Measurements from ENCODE around the gene EPC2. TPM values are rescaled to one million over a fixed set of nuclear protein-coding genes. Genes with fewer than 3 reads are reported as not detected.
A peak's percentile ranks its signal among the peaks of the same experiment; 100 is the strongest.
"Not testable (repeated sequence)": the region's sequence is repeated elsewhere in the genome, so short reads cannot be mapped to it uniquely, and the experiment has no call there.

EPC2 gene
- total RNA-seq, 2 experiments from 2014 or later, result 23.9 to 28.5 TPM

GRCh38 chr2:148752977-148753376 is 108.4 kb downstream of the EPC2 start:
- DNase-seq, result no peak
- H3K9me3 Mint-ChIP-seq, result no peaks in the 10 kb centered on the region
- no peak overlapping the region for H3K4me3 Mint-ChIP-seq
- no peaks in the 10 kb centered on the region for H3K27me3 Mint-ChIP-seq
- H3K36me3 Mint-ChIP-seq, result peaks cover 26% of the 10 kb centered on the region
- H3K4me1 Mint-ChIP-seq, result peaks cover 21% of the 10 kb centered on the region
- no peak overlapping the region for H3K27ac Mint-ChIP-seq

GRCh38 chr2:148754864-148755263 is 110.3 kb downstream of the EPC2 start:
- H3K9me3 Mint-ChIP-seq, result no peaks in the 10 kb centered on the region
- peaks cover 20% of the 10 kb centered on the region for H3K4me1 Mint-ChIP-seq
- peaks cover 26% of the 10 kb centered on the region for H3K36me3 Mint-ChIP-seq
- no peak overlapping the region for H3K27ac Mint-ChIP-seq
- no peaks in the 10 kb centered on the region for H3K27me3 Mint-ChIP-seq
- DNase-seq, result no peak
- H3K4me3 Mint-ChIP-seq, result no peak overlapping the region

DNA sequence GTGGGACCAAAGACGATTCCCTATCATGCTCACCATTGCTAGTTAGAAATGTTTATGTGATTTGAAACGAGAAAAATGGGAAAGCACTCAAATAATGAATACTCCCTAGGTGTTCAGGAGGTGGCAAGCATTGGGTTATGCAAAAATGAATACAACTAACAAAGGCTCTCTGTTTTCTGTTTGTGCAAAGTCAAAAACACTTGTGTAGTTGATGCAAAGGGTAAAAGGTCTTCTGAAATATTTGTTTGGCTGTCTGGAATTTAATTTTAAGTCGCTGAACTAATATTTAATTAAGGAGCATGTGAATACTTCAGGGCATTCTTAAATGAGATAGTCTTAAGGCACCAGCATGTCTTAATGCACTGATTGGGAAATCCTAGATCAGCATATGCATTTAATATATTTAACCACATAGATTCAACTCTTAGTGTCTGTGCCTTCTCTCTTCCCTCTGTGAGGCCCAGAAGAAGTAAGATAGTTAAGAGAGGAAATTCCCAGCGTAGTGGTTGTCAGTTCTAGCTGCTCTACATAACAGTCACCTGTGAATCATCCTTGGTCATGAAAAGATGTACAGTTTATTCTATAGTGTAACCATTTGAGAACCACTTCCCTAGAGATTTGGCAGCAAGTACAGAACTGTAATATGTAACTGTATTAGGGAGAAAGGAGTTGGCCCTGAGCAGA is 111.9 kb downstream of the EPC2 start:
- no peak overlapping the region for H3K4me3 Mint-ChIP-seq
- peaks cover 20% of the 10 kb centered on the region for H3K4me1 Mint-ChIP-seq
- H3K36me3 Mint-ChIP-seq, result peaks cover 22% of the 10 kb centered on the region
- no peak overlapping the region for H3K27ac Mint-ChIP-seq
- H3K9me3 Mint-ChIP-seq, result no peaks in the 10 kb centered on the region
- no peaks in the 10 kb centered on the region for H3K27me3 Mint-ChIP-seq
- DNase-seq, result no peak

- Mint-ChIP-seq H3K27me3 (no peaks in the 10 kb centered on the region), H3K27ac (no peak overlapping the region), H3K4me1 (peaks cover 23% of the 10 kb centered on the region), H3K9me3 (no peaks in the 10 kb centered on the region), H3K36me3 (peaks cover 10% of the 10 kb centered on the region), H3K4me3 (no peak overlapping the region)
- DNase-seq, result no peak
Observed at GRCh38 chr2:148764815-148765214, 120.3 kb downstream of the EPC2 start.

- DNase-seq, result no peak
- no peak overlapping the region for H3K27ac Mint-ChIP-seq
- no peaks in the 10 kb centered on the region for H3K4me1 Mint-ChIP-seq
- no peak overlapping the region for H3K4me3 Mint-ChIP-seq
- H3K9me3 Mint-ChIP-seq, result no peaks in the 10 kb centered on the region
- H3K27me3 Mint-ChIP-seq, result no peaks in the 10 kb centered on the region
- peaks cover 16% of the 10 kb centered on the region for H3K36me3 Mint-ChIP-seq
Observed at GRCh38 chr2:148770047-148770446, 125.5 kb downstream of the EPC2 start.

DNA sequence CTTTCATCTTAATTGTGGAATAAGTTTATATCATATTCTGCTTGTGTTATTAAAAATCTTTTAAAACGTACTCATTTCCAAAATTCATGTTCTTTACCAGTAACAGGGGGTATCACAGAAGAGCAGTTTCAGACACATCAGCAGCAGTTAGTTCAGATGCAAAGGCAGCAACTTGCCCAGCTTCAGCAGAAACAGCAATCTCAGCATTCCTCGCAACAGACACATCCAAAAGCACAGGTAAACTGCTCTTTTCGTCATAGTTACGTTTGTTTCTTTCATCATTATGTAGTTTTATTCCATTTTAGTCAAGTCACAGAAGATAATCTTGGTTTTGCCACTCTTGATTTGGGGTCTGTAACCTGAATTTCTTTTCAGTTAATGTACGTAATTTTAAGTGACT is 137.0 kb downstream of the EPC2 start:
- Mint-ChIP-seq H3K9me3 (no peaks in the 10 kb centered on the region), H3K36me3 (peaks cover 20% of the 10 kb centered on the region), H3K27ac (no peak overlapping the region), H3K27me3 (no peaks in the 10 kb centered on the region), H3K4me3 (no peak overlapping the region), H3K4me1 (peaks cover 4% of the 10 kb centered on the region)
- DNase-seq, result no peak

DNA sequence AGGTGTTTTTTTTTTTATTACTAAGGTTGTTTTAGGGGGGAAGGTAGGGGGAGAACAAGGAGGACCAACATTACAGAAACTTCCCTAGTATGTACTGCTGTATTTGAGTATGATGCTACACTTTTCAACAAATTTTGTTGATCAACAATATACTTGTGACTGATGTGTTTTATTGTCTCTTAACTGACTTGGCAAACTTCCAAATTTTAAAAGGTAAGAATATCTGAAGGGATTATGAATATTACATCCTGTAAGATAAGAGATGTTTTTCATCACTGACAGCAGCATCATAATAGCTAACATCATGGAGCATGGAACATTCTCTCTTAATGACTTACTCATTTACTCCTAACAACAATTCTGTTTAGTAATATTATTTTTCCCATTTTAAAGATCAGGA is 144.5 kb downstream of the EPC2 start:
- Mint-ChIP-seq H3K9me3 (peaks cover 2% of the 10 kb centered on the region), H3K27ac (no peak overlapping the region), H3K36me3 (peaks cover 32% of the 10 kb centered on the region), H3K4me3 (no peak overlapping the region), H3K4me1 (peaks cover 2% of the 10 kb centered on the region), H3K27me3 (no peaks in the 10 kb centered on the region)
- no peak for DNase-seq

DNA sequence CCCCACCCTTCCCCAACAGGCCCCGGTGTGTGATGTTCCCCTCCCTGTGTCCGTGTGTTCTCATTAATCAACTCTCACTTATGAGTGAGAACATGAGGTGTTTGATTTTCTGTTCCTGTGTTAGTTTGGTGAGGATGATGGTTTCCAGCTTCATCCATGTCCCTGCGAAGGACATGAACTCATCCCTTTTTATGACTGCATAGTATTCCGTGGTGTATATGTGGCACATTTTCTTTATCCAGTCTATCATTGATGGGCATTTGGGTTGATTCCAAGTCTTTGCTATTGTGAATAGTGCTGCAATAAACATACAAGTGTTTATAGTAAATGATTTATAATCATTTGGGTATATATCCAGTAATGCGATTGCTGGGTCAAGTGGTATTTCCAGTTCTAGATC is 145.6 kb downstream of the EPC2 start:
- H3K27me3 Mint-ChIP-seq, H3K9me3 Mint-ChIP-seq, H3K27ac Mint-ChIP-seq, DNase-seq, H3K4me1 Mint-ChIP-seq, H3K4me3 Mint-ChIP-seq: not testable (repeated sequence)
- H3K36me3 Mint-ChIP-seq, result peaks cover 28% of the 10 kb centered on the region

GRCh38 chr2:148794558-148794957 is 150.0 kb downstream of the EPC2 start:
- no peaks in the 10 kb centered on the region for H3K27me3 Mint-ChIP-seq

GRCh38 chr2:148796735-148797512 is 152.4 kb downstream of the EPC2 start:
- peaks cover 2% of the 10 kb centered on the region for H3K4me1 Mint-ChIP-seq
- H3K9me3 Mint-ChIP-seq, result peaks cover 2% of the 10 kb centered on the region
- H3K27ac Mint-ChIP-seq, result no peak overlapping the region
- no peaks in the 10 kb centered on the region for H3K27me3 Mint-ChIP-seq
- no peaks in the 10 kb centered on the region for H3K36me3 Mint-ChIP-seq
- no peak overlapping the region for H3K4me3 Mint-ChIP-seq
- DNase-seq, result no peak

More at GRCh38 chr2:148794558-148794957, 150.0 kb downstream of the EPC2 start:
- H3K4me1 Mint-ChIP-seq, result peaks cover 2% of the 10 kb centered on the region
- no peak overlapping the region for H3K4me3 Mint-ChIP-seq
- DNase-seq, result no peak
- peaks cover 12% of the 10 kb centered on the region for H3K36me3 Mint-ChIP-seq
- H3K9me3 Mint-ChIP-seq, result peaks cover 2% of the 10 kb centered on the region
- H3K27ac Mint-ChIP-seq, result no peak overlapping the region

DNA sequence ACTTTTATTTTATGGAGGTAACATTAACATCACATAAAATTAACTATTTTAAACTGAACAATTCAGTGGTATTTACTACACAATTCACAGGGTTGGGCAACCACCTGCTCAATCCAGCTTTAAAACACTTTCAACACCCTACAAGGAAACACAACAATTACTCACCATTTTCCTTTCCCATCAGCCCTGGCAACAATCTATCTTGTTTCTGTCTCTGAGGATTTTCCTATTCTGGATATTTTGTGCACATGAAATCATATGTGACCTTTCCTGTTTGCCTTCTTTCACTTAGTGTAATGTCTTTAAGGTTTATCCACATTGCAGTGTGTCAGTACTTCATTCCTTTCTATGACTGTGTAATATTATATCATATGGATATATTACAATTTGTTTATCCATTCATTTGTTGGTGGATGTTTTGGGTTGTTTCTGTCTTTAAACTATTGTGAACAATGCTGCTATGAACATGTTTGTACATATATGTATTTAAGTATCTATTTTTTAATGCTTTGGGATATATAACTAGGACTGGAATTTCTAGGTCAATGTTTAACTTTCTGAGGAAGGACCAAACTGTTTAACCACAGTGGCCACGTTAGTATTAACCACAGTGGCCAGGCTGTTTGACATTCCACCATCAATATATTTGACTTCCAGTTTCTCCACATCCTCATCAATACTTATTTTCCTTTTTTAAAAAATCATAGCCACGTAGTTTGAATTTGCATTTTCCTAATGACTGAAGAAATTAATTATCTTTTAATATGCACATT is 158.1 kb downstream of the EPC2 start:
- Mint-ChIP-seq H3K9me3 (peaks cover 10% of the 10 kb centered on the region), H3K36me3 (peaks cover 4% of the 10 kb centered on the region), H3K27me3 (peaks cover 7% of the 10 kb centered on the region), H3K27ac (no peak overlapping the region), H3K4me3 (no peak overlapping the region), H3K4me1 (no peaks in the 10 kb centered on the region)
- DNase-seq, result no peak

DNA sequence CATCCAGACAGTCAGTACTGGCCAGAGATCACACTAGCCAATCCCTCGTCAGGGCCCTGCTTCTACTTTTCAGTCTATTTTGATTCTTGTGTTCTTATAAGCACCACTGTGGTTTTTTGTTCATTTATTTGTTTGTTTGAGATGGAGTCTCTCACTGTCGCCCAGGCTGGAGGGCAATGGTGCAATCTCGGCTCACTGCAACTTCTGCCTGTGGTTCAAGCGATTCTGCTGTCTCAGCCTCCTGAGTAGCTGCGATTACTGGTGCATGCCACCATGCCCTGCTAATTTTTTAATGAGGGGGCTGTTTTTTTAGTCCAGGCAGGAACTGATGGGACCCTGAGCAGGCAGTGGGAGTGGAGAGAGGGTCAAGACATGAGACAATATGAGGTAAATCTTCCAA is 165.5 kb downstream of the EPC2 start:
- H3K27ac Mint-ChIP-seq, result no peak overlapping the region
- H3K27me3 Mint-ChIP-seq, result peaks cover 11% of the 10 kb centered on the region
- no peak overlapping the region for H3K4me3 Mint-ChIP-seq
- peaks cover 5% of the 10 kb centered on the region for H3K4me1 Mint-ChIP-seq
- no peak for DNase-seq
- H3K9me3 Mint-ChIP-seq, result peaks cover 11% of the 10 kb centered on the region
- H3K36me3 Mint-ChIP-seq, result peaks cover 4% of the 10 kb centered on the region

GRCh38 chr2:148812306-148812705 is 167.8 kb downstream of the EPC2 start:
- Mint-ChIP-seq H3K9me3 (peaks cover 5% of the 10 kb centered on the region), H3K4me3 (no peak overlapping the region), H3K27me3 (peaks cover 12% of the 10 kb centered on the region), H3K36me3 (no peaks in the 10 kb centered on the region), H3K4me1 (peaks cover 5% of the 10 kb centered on the region), H3K27ac (no peak overlapping the region)
- no peak for DNase-seq

GRCh38 chr2:148813603-148814065 is 169.1 kb downstream of the EPC2 start:
- Mint-ChIP-seq H3K36me3 (no peaks in the 10 kb centered on the region), H3K4me1 (peaks cover 5% of the 10 kb centered on the region), H3K27ac (no peak overlapping the region), H3K9me3 (peaks cover 1% of the 10 kb centered on the region), H3K4me3 (no peak overlapping the region), H3K27me3 (peaks cover 14% of the 10 kb centered on the region)
- peak; percentile 58 for DNase-seq

Measured in activated naive CD8-positive, alpha-beta T cell treated with anti-CD3 and anti-CD28 coated beads for 36 hours (primary cell).